Activated CD8-positive, alpha-beta memory T cell treated with anti-CD3 and anti-CD28 coated beads, Interleukin-2, amount 50 U/mL, for 4 hours (primary cell): ENCODE measurements around the gene MEGF8.
"Not testable (repeated sequence)": the region's sequence is repeated elsewhere in the genome, so short reads cannot be mapped to it uniquely, and the experiment has no call there.

ENCODE experiments used
- DNase-seq: peaks from one replicate; pipeline ENCODE4 v3.0.0-alpha.2; 2020

MEGF8 gene

DNA sequence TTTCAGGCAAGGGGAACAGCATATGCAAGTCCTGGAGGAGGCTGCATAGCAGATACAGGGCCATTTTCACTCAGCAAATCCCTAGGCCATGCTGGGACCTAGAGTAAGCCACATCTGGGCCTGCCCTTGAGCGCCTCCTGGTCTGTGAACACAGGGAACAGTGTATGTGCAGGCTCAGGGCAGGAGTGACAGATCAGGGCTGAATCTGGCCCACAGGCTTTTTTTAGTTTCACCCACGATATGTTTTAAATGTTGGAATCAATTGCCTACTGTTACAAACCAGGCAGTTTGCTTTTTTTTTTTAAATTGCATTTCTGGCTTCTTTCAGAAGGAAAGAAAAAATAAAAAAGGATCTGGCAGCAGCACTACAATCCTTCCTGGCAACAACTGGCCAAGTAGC, 13.8 kb upstream of the MEGF8 start:
- no peak for DNase-seq

- DNase-seq, result no peak
Observed at GRCh38 chr19:42312370-42312769, 13.1 kb upstream of the MEGF8 start.

DNA sequence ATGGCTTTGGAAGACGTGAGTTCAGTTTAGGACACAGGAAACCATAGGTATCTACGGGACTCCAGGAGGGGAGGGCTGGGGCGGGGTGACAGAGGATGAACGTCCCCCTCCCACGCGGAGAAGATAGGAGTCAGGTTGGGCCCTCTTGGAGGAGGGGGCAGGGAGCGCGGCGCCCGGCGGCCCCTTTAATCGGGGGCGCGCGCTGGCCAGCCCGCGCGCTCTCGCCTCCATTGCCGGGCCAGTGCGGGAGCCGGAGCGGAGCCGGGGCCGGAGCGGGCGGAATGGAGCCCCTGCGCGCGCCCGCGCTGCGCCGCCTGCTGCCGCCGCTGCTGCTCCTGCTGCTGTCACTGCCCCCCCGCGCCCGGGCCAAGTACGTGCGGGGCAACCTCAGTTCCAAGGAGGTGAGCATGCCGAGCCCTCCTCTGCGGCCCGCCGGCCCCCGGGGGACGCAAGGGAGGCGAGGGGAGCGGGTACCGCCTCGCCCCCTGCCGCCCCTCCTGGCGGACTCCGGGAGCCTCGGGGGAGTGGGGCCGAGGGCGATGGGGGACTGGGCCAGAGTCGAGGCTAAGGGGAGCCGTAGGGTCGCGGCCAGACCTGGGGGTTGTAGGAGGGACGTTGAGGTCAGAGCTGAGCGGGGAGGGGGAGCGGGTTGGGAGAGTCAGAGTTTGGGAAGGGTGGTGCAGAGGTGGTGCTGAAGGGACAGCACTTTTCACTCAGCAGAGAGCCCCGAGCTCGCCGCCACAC, 12.2 kb upstream of the MEGF8 start, which contains the start of gene TMEM145:
TSS of gene TMEM145 (plus strand) at position 214 of the 744 bp plus-strand sequence. CDS start at position 282, 68 bp downstream.
- DNase-seq, result no peak

DNA sequence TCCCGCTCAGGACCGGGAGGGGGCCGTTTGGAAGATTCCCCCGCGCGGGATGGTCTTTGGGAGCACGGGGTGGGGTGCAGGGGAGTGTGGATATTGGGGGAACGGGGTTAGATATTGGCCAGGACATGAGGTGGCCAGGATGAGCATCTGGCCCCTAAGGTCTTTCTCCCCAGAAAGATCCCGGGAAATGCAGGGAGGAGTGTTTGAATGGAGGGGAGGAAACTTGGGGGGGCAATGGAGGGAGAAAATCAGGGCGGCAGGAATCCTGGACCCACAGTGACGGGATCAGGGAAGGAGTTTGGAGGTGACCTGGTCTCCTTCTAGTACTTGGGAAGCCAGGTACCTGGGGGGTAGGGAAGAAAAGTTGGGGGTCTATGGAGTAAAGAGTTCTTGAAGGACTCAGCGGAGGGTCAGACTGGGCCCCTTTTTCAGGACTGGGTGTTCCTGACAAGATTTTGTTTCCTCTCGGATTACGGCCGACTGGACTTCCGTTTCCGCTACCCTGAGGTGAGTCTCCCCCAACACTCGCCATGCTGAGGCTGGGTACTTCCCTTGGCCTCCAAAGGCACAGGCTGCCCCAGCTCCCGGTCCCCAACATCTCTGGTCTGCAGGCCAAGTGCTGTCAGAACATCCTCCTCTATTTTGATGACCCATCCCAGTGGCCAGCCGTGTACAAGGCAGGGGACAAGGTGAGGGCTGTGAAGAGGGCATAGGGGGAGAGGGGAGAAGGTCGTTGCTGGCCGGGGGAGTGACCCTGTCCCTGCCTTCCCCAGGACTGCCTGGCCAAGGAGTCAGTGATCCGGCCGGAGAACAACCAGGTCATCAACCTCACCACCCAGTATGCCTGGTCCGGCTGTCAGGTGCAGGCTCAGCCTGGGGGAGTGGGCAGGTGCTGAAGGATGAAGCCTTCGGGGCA, 11.3 kb upstream of the MEGF8 start:
- DNase-seq, result no peak

- DNase-seq, result no peak
Observed at GRCh38 chr19:42315024-42315423, 10.4 kb upstream of the MEGF8 start.

DNA sequence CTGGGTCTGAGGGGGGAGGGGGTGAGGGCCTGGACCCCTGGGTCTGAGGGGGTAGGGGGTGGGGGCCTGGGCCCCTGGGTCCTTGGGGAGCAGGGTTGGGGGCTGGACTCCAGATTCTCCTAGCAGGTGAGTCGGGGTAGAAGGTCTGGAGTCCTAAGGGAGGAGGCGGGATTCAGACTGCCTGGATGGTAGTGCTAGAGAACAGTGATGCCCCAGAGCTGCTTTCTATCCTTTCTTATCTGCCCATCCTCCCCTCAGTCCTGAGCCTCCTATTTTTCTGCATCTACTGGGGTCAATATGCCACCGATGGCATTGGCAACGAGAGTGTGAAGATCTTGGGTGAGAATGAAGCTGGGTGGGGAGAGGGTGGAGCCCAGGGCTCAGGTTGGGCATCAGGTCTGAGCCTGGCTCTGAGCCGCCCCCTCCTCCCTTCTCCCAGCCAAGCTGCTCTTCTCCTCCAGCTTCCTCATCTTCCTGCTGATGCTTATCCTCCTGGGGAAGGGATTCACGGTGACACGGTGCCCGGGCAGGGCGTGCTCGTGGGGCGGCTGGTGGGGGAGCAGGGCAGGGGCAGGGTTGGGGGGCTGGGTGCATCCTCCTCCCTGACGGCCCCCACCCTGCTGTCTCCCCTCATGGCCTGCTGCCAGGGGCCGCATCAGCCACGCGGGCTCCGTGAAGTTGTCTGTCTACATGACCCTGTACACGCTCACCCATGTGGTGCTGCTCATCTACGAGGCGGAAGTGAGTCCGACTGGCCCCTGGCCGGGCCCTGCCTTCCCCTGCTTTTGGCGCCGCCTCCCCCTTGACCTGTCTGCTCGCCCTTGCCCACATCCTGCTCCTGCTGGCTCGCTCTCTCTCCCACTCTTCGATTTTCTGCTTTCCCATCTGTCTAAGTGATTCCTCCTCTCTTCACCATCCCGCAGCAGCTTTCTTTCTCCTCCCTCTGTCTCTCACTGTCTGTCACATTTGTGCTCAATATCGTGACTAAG, 8.9 kb upstream of the MEGF8 start:
- DNase-seq, result no peak

DNA sequence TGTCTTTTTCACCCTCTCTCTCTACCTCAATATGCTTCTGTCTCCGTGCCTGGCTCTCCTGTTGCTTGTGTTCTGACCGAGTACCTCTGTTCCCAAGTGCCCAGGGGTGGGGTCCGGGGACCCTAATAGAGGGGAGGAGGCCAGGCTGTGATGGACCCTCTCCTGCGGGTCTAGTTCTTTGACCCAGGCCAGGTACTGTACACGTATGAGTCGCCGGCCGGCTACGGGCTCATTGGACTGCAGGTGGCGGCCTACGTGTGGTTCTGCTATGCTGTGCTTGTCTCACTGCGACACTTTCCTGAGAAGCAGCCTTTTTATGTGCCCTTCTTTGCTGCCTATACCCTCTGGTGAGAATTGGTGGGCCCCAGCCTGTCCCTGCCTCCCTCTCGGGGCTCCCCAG, 7.9 kb upstream of the MEGF8 start:
- DNase-seq, result no peak

DNA sequence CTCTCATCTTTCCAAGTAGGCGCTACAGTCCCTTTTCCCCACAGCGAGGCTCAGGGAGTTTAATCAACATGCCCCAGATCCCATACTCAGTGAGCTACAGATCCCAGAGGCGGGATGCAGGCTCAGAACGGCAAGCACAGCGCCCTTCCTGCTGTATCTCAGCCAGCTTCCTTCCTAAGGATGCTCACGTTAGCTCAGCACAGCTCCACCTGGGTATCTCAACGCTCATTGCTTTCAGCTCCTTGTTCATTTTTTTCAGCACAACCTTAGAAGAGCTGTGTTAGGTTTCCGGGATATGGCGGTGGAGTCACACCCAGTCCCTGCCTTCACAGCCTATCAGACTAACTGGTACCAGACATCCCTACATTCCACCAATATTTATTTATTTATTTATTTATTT, 3.1 kb upstream of the MEGF8 start:
- no peak for DNase-seq

- no peak for DNase-seq
Observed at GRCh38 chr19:42323473-42323851, 2.0 kb upstream of the MEGF8 start.

- DNase-seq, result peak; percentile 26
Observed at GRCh38 chr19:42323852-42324654, 1.4 kb upstream of the MEGF8 start.

- DNase-seq, result no peak
Observed at GRCh38 chr19:42324655-42325307, 654 bp upstream of the MEGF8 start.

DNA sequence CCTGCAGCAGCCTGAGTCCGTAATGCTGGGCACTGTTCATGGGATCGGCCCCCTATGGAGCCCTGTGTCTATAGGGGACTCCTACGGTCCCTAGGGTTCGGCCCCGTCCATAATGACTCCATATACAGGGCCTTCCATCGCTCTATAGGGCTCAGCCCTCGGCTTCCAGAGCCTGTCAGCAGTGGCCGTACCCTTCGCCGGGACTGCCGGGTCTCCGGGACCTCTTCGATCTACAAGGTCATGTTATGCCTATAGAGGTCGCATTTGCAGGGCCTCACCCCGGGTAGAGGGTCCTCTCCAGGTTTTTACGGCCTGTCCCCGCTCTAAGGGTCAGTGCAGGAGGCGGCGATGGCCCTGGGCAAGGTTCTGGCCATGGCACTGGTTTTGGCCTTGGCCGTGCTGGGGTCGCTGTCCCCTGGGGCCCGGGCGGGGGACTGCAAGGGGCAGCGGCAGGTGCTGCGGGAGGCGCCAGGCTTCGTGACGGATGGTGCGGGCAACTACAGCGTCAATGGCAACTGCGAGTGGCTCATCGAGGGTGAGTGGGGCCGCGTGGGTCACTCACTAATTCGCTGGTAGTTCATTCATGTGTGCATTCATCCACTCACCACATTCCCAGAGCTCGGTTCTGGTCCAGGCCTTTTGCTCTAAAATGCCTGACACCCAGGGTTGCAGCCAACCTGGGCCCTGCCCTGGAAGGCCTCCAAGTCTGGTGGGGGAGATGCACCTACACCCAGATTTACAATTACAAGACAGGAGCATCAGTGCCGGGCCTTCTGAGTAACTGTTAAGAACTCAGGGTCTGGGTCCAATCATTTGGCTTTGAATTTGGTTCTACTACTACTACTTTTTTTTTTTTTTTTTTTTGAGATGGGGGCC, 699 bp downstream of the MEGF8 start:
- no peak for DNase-seq

GRCh38 chr19:42326969-42327368, 1.5 kb downstream of the MEGF8 start:
- DNase-seq, result no peak

DNA sequence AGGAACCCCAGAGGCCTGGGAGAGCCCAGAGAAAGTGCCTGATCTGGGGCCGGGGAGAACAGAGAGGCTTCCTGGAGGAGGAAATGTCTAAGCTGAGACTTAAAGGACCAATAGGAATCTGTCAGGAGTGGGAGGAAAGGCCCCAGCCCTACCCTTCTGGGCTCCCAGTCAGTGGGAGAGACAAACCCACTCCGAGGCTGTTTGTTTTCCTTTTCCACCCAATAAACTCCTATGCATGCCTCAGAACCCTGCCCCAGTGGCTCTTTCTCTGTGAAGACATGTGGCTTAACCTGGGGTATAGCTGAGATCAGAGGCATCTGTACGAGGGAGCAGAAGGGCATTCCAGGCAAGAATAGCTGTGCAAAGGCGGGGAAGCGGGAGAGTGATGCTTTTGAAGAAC, 1.9 kb downstream of the MEGF8 start:
- DNase-seq, result no peak

DNA sequence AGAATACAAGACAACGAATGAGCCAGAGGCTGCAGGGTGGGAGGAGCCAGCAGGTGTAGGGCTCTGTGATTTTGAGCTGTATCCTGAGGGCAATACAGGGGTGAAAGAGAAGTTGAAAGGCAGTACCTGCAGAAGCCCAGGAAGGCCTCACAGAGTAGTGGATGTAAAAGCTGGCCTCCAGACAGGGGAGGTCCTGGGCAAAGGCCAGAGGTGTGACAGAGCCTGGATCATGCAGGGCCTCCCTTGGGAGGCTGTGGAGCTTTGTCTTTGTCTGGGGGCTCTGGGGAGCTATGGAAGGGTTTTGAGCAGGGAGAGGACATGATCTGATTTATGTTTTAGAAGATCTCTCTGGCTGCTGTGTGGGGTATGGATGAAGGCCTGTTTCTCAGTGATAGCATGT, 2.7 kb downstream of the MEGF8 start:
- no peak for DNase-seq

- DNase-seq, result no peak
Observed at GRCh38 chr19:42328854-42329253, 3.4 kb downstream of the MEGF8 start.

DNA sequence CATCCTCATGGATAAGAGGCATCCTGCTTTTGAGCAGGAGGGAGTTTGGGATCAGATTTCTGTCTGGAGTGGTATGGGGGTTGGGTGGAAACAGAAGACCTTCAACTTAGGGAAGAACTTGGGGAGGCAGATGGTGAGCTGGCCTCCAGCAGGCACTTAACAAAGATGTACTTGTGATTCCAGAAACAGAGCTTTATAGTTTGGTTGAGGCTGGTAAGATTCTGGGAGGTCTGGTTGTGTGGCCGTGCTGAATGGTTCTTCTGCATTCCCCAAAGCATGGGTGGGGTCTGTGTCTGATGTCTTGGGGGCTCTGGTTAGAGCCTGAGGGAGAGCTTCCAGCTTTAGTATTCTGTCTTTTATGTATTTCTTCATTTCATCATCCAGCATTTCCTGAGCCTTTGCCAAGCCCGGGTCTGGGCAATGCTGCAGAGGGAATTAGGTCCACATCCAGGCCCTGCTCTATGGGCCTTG, 4.8 kb downstream of the MEGF8 start:
- no peak for DNase-seq

DNA sequence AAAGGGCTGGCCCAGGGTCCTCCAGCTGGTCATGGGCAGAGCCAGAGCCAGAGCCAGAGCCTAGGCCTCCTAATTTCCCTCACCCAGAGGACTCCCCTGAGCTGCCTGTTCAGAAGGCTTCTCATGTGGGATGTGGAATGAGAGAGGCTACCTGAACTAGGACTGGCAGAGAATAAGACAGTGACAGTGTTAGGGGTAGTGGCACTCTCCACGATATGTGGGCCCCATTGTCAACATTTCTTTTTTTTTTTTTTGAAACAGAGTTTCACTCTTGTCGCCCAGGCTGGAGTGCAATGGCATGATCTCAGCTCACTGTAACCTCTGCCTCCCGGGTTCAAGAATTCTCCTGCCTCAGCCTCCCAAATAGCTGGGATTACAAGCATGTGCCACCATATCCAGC, 5.9 kb downstream of the MEGF8 start:
- not testable (repeated sequence) for DNase-seq

- no peak for DNase-seq
Observed at GRCh38 chr19:42332059-42332458, 6.6 kb downstream of the MEGF8 start.

DNA sequence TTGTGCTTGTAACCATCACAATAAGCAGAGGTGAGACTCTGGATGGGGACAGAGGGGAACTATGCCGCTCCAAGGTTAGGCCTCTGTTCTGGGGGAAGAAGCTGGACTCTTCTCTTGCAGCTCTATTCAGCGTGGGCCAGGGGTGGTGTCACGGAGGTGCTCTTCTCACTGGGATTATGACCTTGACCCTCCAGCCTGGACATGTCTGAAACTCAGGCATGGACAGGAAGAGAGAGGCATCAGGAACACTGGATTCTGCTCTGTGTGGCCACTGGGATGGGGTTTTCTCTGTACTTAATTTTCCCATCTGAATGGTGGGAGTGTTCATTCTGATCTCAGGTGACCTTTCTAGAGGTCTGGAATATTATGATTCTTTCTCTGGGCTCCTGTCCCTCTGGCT, 7.6 kb downstream of the MEGF8 start:
- DNase-seq, result no peak
